GM10248 (cell line): ENCODE measurements around the gene LUZP1.

Experiments
- CTCF ChIA-PET: fragments of 300-600 bp; sonication (Branson Sonifier 250); formaldehyde crosslinking; extraction: SDS; loops from one replicate; lab custom pipeline; 2021; ENCODE audit warnings: antibody characterized with exemption; lab: Yijun Ruan, JAX
- POLR2A ChIA-PET: fragments of 350-650 bp; sonication (Branson Sonifier 250); formaldehyde crosslinking; extraction: SDS; loops from one replicate; lab custom pipeline; 2020; ENCODE audit warnings: antibody characterized with exemption; lab: Yijun Ruan, JAX
- DNase-seq: peaks from one replicate; pipeline ENCODE4 v3.0.0; 2012; ENCODE audit errors: extremely low spot score
- TF ChIP-seq, protein P1 (sequence below): IDR thresholded peaks from 2 replicates; pipeline ENCODE4 v1.5.1; 2012; ENCODE audit warnings: mild to moderate bottlenecking, low read depth; ENCODE audit errors: extremely low read depth, missing control alignments, control extremely low read depth

LUZP1 gene

DNA sequence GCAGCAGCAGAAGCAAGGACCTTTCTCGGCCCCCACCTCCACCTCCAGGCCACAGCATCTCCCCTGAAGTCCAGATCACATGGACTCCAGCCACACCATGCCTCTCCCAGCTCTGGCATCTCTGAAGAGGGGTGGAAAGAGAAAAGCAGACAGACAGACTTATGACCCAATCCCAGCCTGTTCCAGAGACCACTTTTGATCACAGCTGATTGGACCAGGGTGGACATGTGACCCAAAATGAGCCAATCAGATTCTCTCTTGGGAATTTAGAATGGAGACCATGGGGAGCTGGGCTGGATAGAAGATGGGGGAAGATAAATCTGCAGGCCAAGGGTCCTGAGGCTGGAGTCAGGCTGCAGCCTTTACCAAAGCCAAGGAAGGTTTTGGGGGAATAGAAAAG lies 32.2 kb upstream of the LUZP1 start:
- POLR2A ChIA-PET = no interaction called here
- DNase-seq = no peak
- CTCF ChIA-PET = interaction anchor here (10.7 kb wide), 1 partner anchor 17 kb away, joined by 76 read pairs; no protein-coding TSS in a partner anchor
- TF ChIP-seq, protein P1, sequence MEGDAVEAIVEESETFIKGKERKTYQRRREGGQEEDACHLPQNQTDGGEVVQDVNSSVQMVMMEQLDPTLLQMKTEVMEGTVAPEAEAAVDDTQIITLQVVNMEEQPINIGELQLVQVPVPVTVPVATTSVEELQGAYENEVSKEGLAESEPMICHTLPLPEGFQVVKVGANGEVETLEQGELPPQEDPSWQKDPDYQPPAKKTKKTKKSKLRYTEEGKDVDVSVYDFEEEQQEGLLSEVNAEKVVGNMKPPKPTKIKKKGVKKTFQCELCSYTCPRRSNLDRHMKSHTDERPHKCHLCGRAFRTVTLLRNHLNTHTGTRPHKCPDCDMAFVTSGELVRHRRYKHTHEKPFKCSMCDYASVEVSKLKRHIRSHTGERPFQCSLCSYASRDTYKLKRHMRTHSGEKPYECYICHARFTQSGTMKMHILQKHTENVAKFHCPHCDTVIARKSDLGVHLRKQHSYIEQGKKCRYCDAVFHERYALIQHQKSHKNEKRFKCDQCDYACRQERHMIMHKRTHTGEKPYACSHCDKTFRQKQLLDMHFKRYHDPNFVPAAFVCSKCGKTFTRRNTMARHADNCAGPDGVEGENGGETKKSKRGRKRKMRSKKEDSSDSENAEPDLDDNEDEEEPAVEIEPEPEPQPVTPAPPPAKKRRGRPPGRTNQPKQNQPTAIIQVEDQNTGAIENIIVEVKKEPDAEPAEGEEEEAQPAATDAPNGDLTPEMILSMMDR = no peak

DNA sequence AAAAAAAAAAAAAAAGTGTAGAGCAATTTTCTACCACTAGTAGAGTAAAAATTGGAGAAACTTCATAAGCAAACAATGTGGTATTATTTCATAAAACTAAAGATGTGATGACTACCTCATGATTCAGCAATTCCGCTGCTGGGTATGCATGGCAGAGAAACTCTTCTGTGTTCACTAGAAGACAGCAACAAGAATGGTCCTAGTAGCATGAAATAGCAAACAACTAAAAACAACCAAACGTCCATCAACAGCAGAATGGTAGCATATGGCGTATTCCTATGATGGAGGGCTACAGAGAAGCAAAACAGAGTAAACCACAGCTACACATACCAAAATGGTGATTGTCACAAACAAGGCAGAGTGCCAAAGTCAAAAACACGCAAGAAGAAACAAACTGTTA lies 29.7 kb upstream of the LUZP1 start:
- ChIA-PET POLR2A (no interaction called here), CTCF (interaction anchor here (2.8 to 10.7 kb wide), 2 partner anchors 14 to 100 kb away, joined by 9 to 76 read pairs; no protein-coding TSS in a partner anchor)
- DNase-seq = no peak
- TF ChIP-seq, protein P1 = no peak

DNA sequence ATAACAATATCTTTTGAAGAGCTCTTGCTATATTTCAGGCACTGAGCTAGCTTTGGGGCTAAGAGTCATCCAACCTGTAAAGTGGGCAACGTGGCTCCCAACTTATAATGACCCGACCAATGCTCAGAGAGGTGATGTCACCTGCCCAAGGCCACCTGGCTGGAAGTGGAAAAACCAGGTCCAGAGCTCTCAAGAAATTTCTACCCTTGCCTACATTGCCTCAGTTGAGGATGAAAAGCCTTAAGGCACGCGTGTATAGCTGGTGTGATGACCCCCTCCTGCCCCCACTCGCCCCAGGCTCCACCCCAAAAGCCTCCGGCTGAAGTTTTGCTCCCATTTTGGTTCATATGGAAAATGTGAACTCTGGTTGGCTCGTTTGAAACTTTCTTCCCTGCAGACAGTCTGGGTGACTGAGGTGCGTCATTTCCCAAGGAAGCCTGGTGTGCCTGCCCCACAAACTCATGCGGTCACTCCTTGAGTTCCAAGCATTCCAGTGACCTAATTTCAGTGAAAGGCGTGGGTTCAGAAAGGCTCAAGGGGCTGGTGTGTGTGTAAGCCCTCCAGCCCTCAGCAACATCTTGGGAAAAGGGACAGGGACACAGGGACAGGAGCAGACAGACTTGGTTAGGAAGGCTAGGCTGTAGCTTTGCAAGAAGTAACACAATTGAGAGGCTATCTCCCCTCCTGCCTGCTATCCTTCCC lies 28.1 kb upstream of the LUZP1 start:
- ChIA-PET POLR2A (no interaction called here), CTCF (interaction anchor here (2.8 to 10.7 kb wide), 2 partner anchors 12 to 98 kb away, joined by 9 to 76 read pairs; no protein-coding TSS in a partner anchor)
- no peak for DNase-seq
- TF ChIP-seq, protein P1 = no peak

DNA sequence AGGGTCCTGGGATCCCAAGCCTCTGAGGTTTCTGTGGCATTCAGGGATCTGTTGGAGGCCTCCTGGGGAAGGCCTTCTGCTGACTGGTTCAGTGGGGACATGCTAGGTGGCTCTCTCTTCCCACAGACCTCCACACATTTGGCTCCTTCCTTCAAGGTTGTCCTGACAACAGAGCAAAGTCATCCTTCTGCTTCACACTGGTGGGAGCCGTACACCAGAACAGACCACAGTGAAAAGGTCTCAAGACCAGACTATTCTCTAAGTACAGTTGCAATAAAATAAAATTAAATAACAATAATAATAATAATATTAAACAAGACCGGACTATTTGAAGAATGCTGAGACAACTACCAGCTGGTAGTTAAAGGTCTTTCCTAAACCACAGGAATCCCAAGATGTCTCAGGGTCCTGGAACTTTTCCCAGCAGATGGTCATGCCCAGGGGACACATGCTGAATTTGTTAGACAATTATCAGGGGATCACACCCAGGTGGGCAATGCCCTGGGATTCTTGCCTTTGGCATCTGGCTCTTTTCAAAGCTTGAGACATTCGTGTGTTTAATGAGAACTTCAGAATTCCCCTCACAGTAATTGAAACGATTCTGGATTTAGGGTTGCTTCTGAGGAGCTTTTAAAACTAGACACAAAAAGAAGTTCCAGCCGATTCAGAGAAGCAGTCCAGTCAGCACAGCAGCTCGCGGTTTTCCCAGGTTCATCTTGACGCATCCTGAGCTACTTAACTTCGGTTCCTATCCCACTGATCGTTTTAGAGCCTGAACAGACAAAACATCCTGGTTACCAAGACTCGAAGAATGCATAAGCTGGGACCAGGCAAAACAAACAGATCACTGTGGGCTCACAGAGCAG lies 25.7 kb upstream of the LUZP1 start:
- POLR2A ChIA-PET = interaction anchor here (0.7 kb wide), 1 partner anchor 11 kb away, joined by 3 read pairs; no protein-coding TSS in a partner anchor
- CTCF ChIA-PET = interaction anchor here (1.3 to 10.7 kb wide), 4 partner anchors 10 to 95 kb away, joined by 3 to 76 read pairs (median 5); partner anchors contain the start of gene HTR1D
- TF ChIP-seq, protein P1 = no peak
- no peak for DNase-seq

DNA sequence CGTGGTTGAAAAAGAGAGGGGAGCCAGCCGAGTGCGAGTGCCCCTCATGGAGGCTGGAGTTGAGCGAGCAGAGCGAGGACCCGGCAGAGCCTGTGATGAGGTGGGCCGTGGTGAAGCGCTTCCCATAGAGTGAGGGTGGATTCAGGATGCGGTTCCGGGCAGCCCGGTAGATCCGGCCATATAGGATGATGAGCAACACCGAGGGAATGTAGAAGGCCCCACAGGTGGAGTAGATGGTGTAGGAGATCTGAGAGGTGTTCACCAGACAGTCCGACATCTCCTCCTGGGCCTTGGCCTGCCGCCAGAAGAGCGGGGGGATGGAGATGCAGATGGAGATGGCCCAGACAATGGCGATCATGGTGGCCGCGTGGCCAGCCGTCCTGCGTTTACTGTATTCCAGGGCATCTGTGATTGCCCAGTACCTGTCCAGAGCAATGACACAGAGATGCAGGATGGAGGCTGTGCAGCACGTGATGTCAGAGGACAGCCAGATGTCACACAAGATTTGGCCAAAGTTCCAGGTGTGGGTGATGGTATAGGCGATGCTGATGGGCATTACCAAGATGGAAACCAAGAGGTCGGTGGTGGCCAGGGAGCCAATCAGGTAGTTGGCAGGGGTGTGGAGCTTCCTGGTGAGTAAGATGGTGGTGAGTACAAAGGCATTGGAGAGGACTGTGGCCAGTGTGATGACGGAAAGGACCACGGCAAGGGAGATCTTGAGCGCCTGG lies 24.9 kb upstream of the LUZP1 start:
- POLR2A ChIA-PET = no interaction called here

More for the DNA sequence above, 24.9 kb upstream of the LUZP1 start:
- CTCF ChIA-PET = interaction anchor here (1.3 to 10.7 kb wide), 4 partner anchors 9 to 94 kb away, joined by 3 to 76 read pairs (median 6); no protein-coding TSS in a partner anchor
- no peak for DNase-seq
- TF ChIP-seq, protein P1 = no peak
